Astrocyte (in vitro differentiated cells and primary cell): ENCODE results near the gene KSR2. TPM values are rescaled to one million over a fixed set of nuclear protein-coding genes. Genes with fewer than 3 reads are reported as not detected.

Source experiments
- DNase-seq: peaks from one replicate; pipeline ENCODE4 v3.0.0-alpha.2; 2010; ENCODE audit warnings: low read depth
- FAIRE-seq: peaks from 2 replicates; lab custom pipeline; 2011; peaks lifted over from hg19 to GRCh38; lab: Jason Lieb, UNC
- H2AFZ ChIP-seq: 2 replicates; pipeline ENCODE4 v1.6.0; 2012; ENCODE audit warnings: low read depth, low read length, inconsistent platforms
- H3K27ac ChIP-seq: 2 replicates; pipeline ENCODE4 v1.5.1; 2011; ENCODE audit warnings: low read depth, low read length, inconsistent platforms
- H3K27me3 ChIP-seq: 2 replicates; pipeline ENCODE4 v1.6.0; 2011; ENCODE audit warnings: low read length, inconsistent platforms; ENCODE audit not compliant: insufficient read depth
- H3K36me3 ChIP-seq: 2 replicates; pipeline ENCODE4 v1.5.1; 2011; ENCODE audit warnings: low read length, inconsistent platforms; ENCODE audit not compliant: insufficient read depth
- H3K4me1 ChIP-seq: 2 replicates; pipeline ENCODE4 v1.5.1; 2011; ENCODE audit warnings: low read length, inconsistent platforms; ENCODE audit not compliant: insufficient read depth
- H3K4me2 ChIP-seq: 2 replicates; pipeline ENCODE4 v1.6.0; 2012; ENCODE audit warnings: low read length, inconsistent platforms
- H3K4me3 ChIP-seq: 2 replicates; pipeline ENCODE4 v1.5.1; 2011; ENCODE audit warnings: low read depth, mild to moderate bottlenecking, low read length, inconsistent platforms; ENCODE audit not compliant: insufficient read depth
- H3K79me2 ChIP-seq: 2 replicates; pipeline ENCODE4 v1.6.0; 2012; ENCODE audit warnings: mild to moderate bottlenecking, low read length, inconsistent platforms; ENCODE audit not compliant: insufficient read depth
- H3K9ac ChIP-seq: 2 replicates; pipeline ENCODE4 v1.6.0; 2012; ENCODE audit warnings: mild to moderate bottlenecking, low read length, inconsistent platforms
- H3K9me3 ChIP-seq: 2 replicates; pipeline ENCODE4 v1.5.1; 2012; ENCODE audit warnings: low read depth, mild to moderate bottlenecking, low read length, inconsistent platforms; ENCODE audit not compliant: insufficient read depth
- H4K20me1 ChIP-seq: 2 replicates; pipeline ENCODE4 v1.6.0; 2012; ENCODE audit warnings: low read length, inconsistent platforms; ENCODE audit not compliant: insufficient read depth
- H3K27ac Mint-ChIP-seq: one replicate; pipeline ENCODE4 v1.8.0; 2021; ENCODE audit warnings: mild to moderate bottlenecking, mixed read lengths; ENCODE audit not compliant: unreplicated experiment
- H3K27me3 Mint-ChIP-seq: one replicate; pipeline ENCODE4 v1.8.0; 2021; ENCODE audit warnings: low read depth, mixed read lengths; ENCODE audit not compliant: unreplicated experiment
- H3K36me3 Mint-ChIP-seq: one replicate; pipeline ENCODE4 v1.8.0; 2021; ENCODE audit warnings: low read depth, mixed read lengths; ENCODE audit not compliant: unreplicated experiment
- H3K4me1 Mint-ChIP-seq: one replicate; pipeline ENCODE4 v1.8.0; 2021; ENCODE audit warnings: low read depth, mixed read lengths; ENCODE audit not compliant: unreplicated experiment
- H3K4me3 Mint-ChIP-seq: one replicate; pipeline ENCODE4 v1.8.0; 2021; ENCODE audit warnings: mild to moderate bottlenecking, moderate library complexity, mixed read lengths; ENCODE audit not compliant: unreplicated experiment
- H3K9me3 Mint-ChIP-seq: one replicate; pipeline ENCODE4 v1.8.0; 2021; ENCODE audit warnings: mild to moderate bottlenecking, mixed read lengths; ENCODE audit not compliant: unreplicated experiment
- EZH2 ChIP-seq: IDR thresholded peaks from 2 replicates; pipeline ENCODE4 v1.6.1; 2012; ENCODE audit warnings: mild to moderate bottlenecking, low read length, inconsistent platforms; ENCODE audit not compliant: insufficient read depth
- total RNA-seq: library from RNA; stranded (reverse); gene quantifications from 2 replicates; pipeline ENCODE4 v1.2.1, GENCODE V29; 2021
- TF ChIP-seq, protein P1 (sequence below): IDR thresholded peaks from 2 replicates; pipeline ENCODE4 v1.5.1; 2011; ENCODE audit warnings: low read depth, mild to moderate bottlenecking, inconsistent platforms, low read length, moderate library complexity; ENCODE audit not compliant: insufficient read depth

Gene KSR2
- total RNA-seq, 1 donor from 2014 or later: 0.98 TPM

DNA sequence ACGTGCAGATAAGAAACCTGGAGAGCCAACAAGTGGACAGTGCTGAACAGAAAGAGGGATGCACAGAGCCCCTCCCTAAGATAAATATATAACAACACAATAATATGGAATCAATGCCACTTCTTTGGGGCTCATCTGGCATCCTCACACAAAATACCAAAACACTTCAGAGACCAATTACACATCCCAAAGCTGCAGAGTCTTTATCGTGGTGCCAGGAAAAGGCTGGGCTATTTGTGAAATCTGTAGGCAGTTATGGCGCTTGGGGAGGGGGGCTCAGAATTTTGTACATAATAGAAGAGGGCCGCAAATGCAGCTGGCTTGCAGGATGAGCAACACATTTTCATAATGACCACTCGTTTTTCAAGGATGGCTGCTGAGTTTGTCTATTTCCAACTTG, 446.9 kb downstream of the KSR2 start:
- peaks cover 3% of the 10 kb centered on the region for H3K36me3 Mint-ChIP-seq
- no peak for FAIRE-seq

DNA sequence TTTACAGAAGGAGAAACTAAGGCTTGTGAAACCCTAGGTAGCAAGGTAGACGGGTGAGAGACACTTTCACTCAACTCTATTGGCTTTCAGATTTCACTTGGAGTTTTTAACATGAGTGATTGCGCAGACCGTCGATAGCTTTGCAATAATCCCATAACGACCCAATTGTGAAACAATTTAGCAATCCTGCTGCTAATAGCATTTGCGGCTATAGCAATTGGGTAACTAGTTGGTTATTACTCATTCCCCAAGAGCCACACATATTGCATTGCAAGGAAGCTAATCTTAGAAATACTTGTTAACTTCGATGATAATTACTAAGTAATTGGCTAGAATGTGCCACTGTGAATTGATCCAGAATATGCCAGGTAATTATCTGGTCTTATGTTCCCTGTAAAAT, 447.4 kb downstream of the KSR2 start:
- no peak for TF ChIP-seq EZH2
- TF ChIP-seq, protein P1, sequence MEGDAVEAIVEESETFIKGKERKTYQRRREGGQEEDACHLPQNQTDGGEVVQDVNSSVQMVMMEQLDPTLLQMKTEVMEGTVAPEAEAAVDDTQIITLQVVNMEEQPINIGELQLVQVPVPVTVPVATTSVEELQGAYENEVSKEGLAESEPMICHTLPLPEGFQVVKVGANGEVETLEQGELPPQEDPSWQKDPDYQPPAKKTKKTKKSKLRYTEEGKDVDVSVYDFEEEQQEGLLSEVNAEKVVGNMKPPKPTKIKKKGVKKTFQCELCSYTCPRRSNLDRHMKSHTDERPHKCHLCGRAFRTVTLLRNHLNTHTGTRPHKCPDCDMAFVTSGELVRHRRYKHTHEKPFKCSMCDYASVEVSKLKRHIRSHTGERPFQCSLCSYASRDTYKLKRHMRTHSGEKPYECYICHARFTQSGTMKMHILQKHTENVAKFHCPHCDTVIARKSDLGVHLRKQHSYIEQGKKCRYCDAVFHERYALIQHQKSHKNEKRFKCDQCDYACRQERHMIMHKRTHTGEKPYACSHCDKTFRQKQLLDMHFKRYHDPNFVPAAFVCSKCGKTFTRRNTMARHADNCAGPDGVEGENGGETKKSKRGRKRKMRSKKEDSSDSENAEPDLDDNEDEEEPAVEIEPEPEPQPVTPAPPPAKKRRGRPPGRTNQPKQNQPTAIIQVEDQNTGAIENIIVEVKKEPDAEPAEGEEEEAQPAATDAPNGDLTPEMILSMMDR: no peak
- H3K4me1 Mint-ChIP-seq: no peaks in the 10 kb centered on the region
- H3K9me3 Mint-ChIP-seq: no peaks in the 10 kb centered on the region
- H3K9ac ChIP-seq: no peak overlapping the region
- H4K20me1 ChIP-seq: no peaks in the 10 kb centered on the region
- DNase-seq (no peak), FAIRE-seq (no peak)
- no peak overlapping the region for H3K27ac Mint-ChIP-seq
- H2AFZ ChIP-seq: no peak overlapping the region
- no peaks in the 10 kb centered on the region for H3K27me3 ChIP-seq
- H3K27ac ChIP-seq: no peak overlapping the region
- H3K4me1 ChIP-seq: no peaks in the 10 kb centered on the region
- no peak overlapping the region for H3K4me3 ChIP-seq
- H3K36me3 Mint-ChIP-seq: peaks cover 3% of the 10 kb centered on the region
- peaks cover 12% of the 10 kb centered on the region for H3K27me3 Mint-ChIP-seq
- no peaks in the 10 kb centered on the region for H3K79me2 ChIP-seq
- H3K36me3 ChIP-seq: no peaks in the 10 kb centered on the region
- no peak overlapping the region for H3K4me2 ChIP-seq
- H3K9me3 ChIP-seq: peaks cover 3% of the 10 kb centered on the region
- H3K4me3 Mint-ChIP-seq: no peak overlapping the region

More for the DNA sequence above, 446.9 kb downstream of the KSR2 start:
- no peak overlapping the region for H3K9ac ChIP-seq
- H2AFZ ChIP-seq: no peak overlapping the region
- H3K9me3 ChIP-seq: peaks cover 3% of the 10 kb centered on the region
- H3K79me2 ChIP-seq: no peaks in the 10 kb centered on the region
- Mint-ChIP-seq H3K4me3 (no peak overlapping the region), H3K27ac (no peak overlapping the region), H3K27me3 (peaks cover 15% of the 10 kb centered on the region), H3K4me1 (no peaks in the 10 kb centered on the region), H3K9me3 (no peaks in the 10 kb centered on the region)
- no peak overlapping the region for H3K4me2 ChIP-seq
- TF ChIP-seq, protein P1: no peak
- no peak for TF ChIP-seq EZH2
- H4K20me1 ChIP-seq: no peaks in the 10 kb centered on the region
- no peaks in the 10 kb centered on the region for H3K4me1 ChIP-seq
- DNase-seq: no peak
- H3K27me3 ChIP-seq: no peaks in the 10 kb centered on the region
- no peak overlapping the region for H3K4me3 ChIP-seq
- no peak overlapping the region for H3K27ac ChIP-seq
- no peaks in the 10 kb centered on the region for H3K36me3 ChIP-seq

DNA sequence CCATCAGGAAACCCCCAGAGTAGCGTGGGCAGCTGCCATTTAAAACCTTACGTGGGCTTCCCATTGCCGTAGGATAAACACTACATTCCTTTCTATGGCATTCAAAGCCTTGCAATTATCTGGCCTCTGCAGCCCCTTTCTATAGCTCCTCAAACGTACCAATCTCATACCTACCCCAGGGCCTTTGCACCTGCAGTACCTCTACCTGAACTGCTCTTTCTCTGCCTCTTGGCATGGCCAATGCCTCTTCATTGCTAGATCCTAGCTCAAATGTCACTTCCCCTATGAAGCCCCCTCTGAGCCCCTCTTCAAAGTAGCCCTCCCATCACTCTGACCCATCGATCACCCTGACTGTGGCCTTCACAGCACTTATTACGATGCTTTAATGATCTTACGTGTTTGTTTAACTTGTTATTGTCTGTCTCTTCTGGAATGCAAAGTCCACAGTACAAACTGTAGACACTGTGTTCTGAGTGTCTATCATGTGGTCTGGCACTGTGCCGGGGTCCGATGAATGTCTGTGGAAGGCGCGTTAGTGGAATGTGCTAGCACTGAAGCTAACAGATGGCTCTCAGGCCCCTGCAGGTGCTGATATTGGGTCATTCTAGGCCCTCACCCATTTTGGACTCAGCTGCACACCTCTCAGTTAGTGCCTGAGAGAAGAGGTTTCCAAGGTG, 450.1 kb downstream of the KSR2 start:
- no peaks in the 10 kb centered on the region for H3K79me2 ChIP-seq
- H3K4me2 ChIP-seq: no peak overlapping the region
- H3K9ac ChIP-seq: no peak overlapping the region
- H3K4me1 ChIP-seq: no peaks in the 10 kb centered on the region
- no peak overlapping the region for H3K4me3 ChIP-seq
- no peaks in the 10 kb centered on the region for H3K36me3 ChIP-seq
- H4K20me1 ChIP-seq: no peaks in the 10 kb centered on the region
- H3K27ac Mint-ChIP-seq: no peak overlapping the region
- H3K9me3 Mint-ChIP-seq: no peaks in the 10 kb centered on the region
- DNase-seq: peak; percentile 25
- no peak overlapping the region for H3K4me3 Mint-ChIP-seq
- no peaks in the 10 kb centered on the region for H3K27me3 ChIP-seq
- TF ChIP-seq, protein P1: no peak
- no peak for TF ChIP-seq EZH2
- H3K27ac ChIP-seq: no peak overlapping the region
- no peaks in the 10 kb centered on the region for H3K4me1 Mint-ChIP-seq
- peaks cover 22% of the 10 kb centered on the region for H3K27me3 Mint-ChIP-seq
- peaks cover 3% of the 10 kb centered on the region for H3K9me3 ChIP-seq
- no peak overlapping the region for H2AFZ ChIP-seq
- H3K36me3 Mint-ChIP-seq: peaks cover 3% of the 10 kb centered on the region
- FAIRE-seq: no peak
